C4-2B (cell line): ENCODE measurements around the gene ABHD2.

Experiments used
- H3K27ac ChIP-seq: fragments of 450-650 bp; 2 replicates; pipeline ENCODE4 v1.5.1; 2017
- CTCF ChIP-seq: fragments of 450-650 bp; conservative IDR thresholded peaks from 2 replicates; pipeline ENCODE4 v1.5.1; 2017; ENCODE audit warnings: mild to moderate bottlenecking
- ZFX ChIP-seq: fragments of 450-650 bp; IDR thresholded peaks from 2 replicates; pipeline ENCODE4 v1.6.1; 2017

Gene ABHD2

GRCh38 chr15:89116404-89116803, 28.1 kb downstream of the ABHD2 start:
- H3K27ac ChIP-seq = peak overlapping the region; percentile 95
- TF ChIP-seq ZFX (no peak), CTCF (no peak)

GRCh38 chr15:89117790-89118189, 29.5 kb downstream of the ABHD2 start:
- peak overlapping the region; percentile 95 for H3K27ac ChIP-seq

GRCh38 chr15:89118481-89118989, 30.3 kb downstream of the ABHD2 start:
- peak overlapping the region; percentile 95 for H3K27ac ChIP-seq
- no peak for TF ChIP-seq ZFX
- TF ChIP-seq CTCF = no peak

More at GRCh38 chr15:89117790-89118189, 29.5 kb downstream of the ABHD2 start:
- TF ChIP-seq CTCF (no peak), ZFX (no peak)

- H3K27ac ChIP-seq = peak overlapping the region; percentile 95
- no peak for TF ChIP-seq CTCF
- no peak for TF ChIP-seq ZFX
These were observed 31.5 kb downstream of the ABHD2 start for GRCh38 chr15:89119489-89120478.

- peak overlapping the region; percentile 95 for H3K27ac ChIP-seq
These were observed 32.3 kb downstream of the ABHD2 start for GRCh38 chr15:89120479-89121000.

- peak overlapping the region; percentile 95 for H3K27ac ChIP-seq
- no peak for TF ChIP-seq ZFX
- TF ChIP-seq CTCF = no peak
These were observed 33.2 kb downstream of the ABHD2 start for GRCh38 chr15:89121414-89121813.

GRCh38 chr15:89122505-89123180, 34.4 kb downstream of the ABHD2 start:
- peak overlapping the region; percentile 95 for H3K27ac ChIP-seq
- no peak for TF ChIP-seq ZFX
- TF ChIP-seq CTCF = no peak
